ENCODE data around the gene TOX2.

TOX2 gene

DNA sequence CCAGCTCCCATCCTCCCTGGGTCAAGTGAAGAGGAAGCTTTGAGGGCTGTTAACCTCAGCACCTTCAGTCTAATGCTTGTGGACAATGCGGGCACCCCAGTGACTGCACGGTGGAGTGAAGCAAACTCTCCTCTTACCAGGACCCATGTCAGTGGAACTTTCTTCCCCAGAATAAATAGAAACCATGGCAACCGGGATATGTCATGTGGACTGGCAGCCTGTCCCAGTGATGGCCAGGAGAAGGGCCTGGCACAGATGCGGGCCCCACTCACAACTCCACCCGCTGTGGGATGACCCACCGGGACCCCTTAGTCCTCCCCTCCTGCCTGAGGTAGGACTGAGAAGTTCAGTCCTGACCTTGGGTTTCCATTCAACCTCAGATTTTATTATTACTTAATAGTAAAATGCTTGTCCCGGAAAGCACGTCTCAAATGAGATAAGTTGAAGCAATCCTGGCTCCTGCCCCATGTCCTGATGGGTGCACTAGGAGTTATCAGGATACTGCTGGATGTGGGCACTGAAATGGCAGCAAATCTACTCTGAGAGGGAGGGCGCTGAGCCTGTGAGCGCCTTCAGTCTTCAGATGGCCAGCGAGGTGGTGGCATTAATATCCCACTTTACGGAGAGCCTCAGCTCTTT is 23.5 kb downstream of the TOX2 start:
- no peak overlapping the region for H3K4me3 ChIP-seq (ENCODE audit: low read depth, low read length)
- no peak for DNase-seq (ENCODE audit: low read depth)
- TF ChIP-seq, protein P1, sequence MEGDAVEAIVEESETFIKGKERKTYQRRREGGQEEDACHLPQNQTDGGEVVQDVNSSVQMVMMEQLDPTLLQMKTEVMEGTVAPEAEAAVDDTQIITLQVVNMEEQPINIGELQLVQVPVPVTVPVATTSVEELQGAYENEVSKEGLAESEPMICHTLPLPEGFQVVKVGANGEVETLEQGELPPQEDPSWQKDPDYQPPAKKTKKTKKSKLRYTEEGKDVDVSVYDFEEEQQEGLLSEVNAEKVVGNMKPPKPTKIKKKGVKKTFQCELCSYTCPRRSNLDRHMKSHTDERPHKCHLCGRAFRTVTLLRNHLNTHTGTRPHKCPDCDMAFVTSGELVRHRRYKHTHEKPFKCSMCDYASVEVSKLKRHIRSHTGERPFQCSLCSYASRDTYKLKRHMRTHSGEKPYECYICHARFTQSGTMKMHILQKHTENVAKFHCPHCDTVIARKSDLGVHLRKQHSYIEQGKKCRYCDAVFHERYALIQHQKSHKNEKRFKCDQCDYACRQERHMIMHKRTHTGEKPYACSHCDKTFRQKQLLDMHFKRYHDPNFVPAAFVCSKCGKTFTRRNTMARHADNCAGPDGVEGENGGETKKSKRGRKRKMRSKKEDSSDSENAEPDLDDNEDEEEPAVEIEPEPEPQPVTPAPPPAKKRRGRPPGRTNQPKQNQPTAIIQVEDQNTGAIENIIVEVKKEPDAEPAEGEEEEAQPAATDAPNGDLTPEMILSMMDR (IDR thresholded peaks at IDR 0.05; ENCODE audit: control insufficient read depth, extremely low read depth, insufficient read depth) = no peak

DNA sequence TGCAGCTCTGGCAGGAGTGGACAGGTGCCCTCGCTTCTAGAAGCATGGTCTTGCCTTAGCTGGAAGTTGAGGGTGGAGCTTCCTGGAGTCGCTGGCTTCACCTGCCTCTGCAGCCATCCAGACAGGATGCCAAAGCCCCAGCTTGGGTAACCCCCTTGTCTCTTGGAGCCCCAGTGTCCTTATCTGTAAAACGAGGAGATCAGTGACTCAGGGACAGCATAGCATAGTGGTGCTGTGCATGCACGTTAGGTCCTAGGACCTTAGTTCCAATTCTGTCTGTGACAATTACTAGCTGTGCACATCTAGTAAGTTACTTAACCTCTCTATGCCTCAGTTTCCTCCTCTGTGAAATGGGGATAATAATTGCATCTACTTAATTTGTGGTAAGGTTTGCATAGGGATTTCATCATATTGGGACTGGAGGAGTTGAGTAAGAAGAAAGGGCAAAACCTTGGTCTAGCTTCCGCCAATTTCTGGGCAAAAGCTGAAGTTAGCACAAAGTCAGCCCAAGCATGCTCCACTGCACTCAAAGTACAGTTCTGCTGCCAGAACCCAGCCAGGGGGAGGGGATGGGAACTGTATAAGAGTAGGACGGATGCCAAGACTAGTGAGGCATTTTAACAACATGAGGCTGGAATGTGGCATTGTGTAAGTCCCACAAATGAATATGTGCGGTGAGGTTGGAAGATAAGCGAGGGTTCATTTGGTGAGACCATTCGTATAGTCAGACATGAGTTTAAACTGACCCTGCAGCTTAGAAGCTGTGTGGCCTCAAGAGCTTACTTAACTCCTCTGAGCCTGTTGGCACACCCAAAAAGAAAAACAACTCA is 24.5 kb downstream of the TOX2 start:
- TF ChIP-seq, protein P1 (IDR thresholded peaks at IDR 0.05; ENCODE audit: control insufficient read depth, extremely low read depth, insufficient read depth) = no peak
- DNase-seq (ENCODE audit: low read depth) = peak; percentile 32
- no peak overlapping the region for H3K4me3 ChIP-seq (ENCODE audit: low read depth, low read length)

DNA sequence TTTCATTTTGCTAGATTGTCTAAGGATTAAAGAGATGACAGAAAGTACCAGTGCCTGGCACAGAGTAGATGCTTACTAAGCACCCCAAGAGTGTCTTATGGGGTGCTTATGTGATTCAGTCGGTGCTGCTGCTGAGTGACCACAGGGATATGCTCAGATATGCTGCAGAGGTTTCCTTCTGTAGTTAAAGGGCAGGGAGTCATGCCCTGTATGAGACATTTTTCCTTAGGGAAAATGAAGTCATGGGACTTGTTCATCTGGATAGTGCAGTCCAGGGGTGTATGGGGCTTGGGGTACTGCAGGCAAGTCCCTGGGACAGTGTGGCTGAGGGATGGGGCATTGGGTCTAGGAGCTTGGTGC is 25.1 kb downstream of the TOX2 start:
- no peak for DNase-seq (ENCODE audit: low read depth)
- TF ChIP-seq, protein P1 (IDR thresholded peaks at IDR 0.05; ENCODE audit: control insufficient read depth, extremely low read depth, insufficient read depth) = no peak
- no peak overlapping the region for H3K4me3 ChIP-seq (ENCODE audit: low read depth, low read length)

GRCh38 chr20:43940518-43941225 is 26.0 kb downstream of the TOX2 start:
- no peak overlapping the region for H3K4me3 ChIP-seq (ENCODE audit: low read depth, low read length)
- TF ChIP-seq, protein P1 (IDR thresholded peaks at IDR 0.05; ENCODE audit: control insufficient read depth, extremely low read depth, insufficient read depth) = no peak
- no peak for DNase-seq (ENCODE audit: low read depth)

DNA sequence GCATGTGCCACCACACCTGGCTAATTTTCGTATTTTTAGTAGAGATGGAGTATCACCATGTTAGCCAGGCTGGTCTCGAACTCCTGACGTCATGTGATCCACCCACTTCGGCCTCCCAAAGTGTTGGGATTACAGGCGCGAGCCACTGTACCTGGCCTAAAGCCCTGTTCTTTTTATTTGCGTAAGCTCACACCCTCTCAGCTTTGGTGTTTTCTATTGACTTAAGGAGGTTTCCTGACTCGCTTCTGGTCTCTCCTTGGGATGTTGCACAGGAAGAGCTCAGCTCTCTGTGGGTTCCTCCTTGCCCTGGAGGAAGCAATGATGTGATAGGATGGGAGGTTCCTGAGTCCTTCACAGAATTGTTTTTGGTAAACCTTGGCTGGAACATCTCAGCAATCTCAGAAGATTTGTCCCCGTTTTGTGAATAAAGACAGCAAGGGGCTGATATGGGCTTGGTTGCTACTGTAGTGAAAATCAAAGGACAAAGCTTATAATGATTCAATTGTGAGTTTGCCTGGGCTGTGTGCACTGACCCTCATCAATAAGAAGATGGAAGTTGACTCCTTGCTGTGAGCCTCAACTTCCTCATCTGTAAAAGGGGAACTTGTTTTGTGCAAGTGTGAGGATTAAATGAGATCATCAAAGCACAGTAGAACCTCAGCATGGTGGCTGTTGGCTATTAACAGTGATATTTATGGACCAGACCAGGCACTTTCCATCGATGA is 27.0 kb downstream of the TOX2 start:
- no peak overlapping the region for H3K4me3 ChIP-seq (ENCODE audit: low read depth, low read length)
- TF ChIP-seq, protein P1 (IDR thresholded peaks at IDR 0.05; ENCODE audit: control insufficient read depth, extremely low read depth, insufficient read depth) = no peak
- peak; percentile 38 for DNase-seq (ENCODE audit: low read depth)

DNA sequence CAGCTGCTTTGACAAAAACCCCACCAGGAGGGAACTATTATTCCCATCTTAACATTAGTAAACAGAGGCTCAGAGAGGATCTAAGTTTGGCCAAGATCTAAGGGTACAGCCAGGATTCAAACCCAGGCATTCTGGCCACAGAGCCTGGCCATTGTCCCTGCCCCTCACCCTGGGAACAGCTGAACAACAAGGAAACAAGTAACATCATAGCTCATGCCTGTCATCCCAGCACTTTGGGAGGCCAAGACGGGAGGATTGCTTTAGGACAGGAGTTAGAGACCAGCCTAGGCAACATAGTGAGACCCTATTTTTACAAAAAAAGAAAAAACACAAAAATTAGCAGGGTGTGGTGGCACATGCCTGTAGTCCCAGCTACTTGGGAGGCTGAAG is 27.5 kb downstream of the TOX2 start:
- H3K4me3 ChIP-seq (ENCODE audit: low read depth, low read length) = no peak overlapping the region
- DNase-seq (ENCODE audit: low read depth) = no peak
- TF ChIP-seq, protein P1 (IDR thresholded peaks at IDR 0.05; ENCODE audit: control insufficient read depth, extremely low read depth, insufficient read depth) = no peak
